ENCODE results near the gene SLC11A1.

- TF ChIP-seq POLR2AphosphoS5 (IDR thresholded peaks at IDR 0.05; ENCODE audit: low read depth, low read length) = no peak
- no peak for TF ChIP-seq POLR2A (IDR thresholded peaks at IDR 0.05; ENCODE audit: low read depth, low read length)
- TF ChIP-seq TAF1 (IDR thresholded peaks at IDR 0.05; ENCODE audit: borderline replicate concordance, low read depth, low read length) = no peak
These were observed 40.5 kb downstream of the SLC11A1 start for GRCh38 chr2:218422403-218423086.
